Osteoblast (primary cell): ENCODE measurements around the gene ATP2A2. TPM values are rescaled to one million over a fixed set of nuclear protein-coding genes. Genes with fewer than 3 reads are reported as not detected.
A peak's percentile ranks its signal among the peaks of the same experiment; 100 is the strongest.
"Not testable (repeated sequence)": the region's sequence is repeated elsewhere in the genome, so short reads cannot be mapped to it uniquely, and the experiment has no call there.

Experiments used
- DNase-seq: peaks from one replicate; pipeline ENCODE4 v3.0.0; 2011; ENCODE audit warnings: low spot score, mixed read lengths; ENCODE audit not compliant: insufficient read length; ENCODE audit errors: missing footprints
- H2AFZ ChIP-seq: 2 replicates; pipeline ENCODE4 v1.6.0; 2011; ENCODE audit warnings: mild to moderate bottlenecking, low read length
- H3K27ac ChIP-seq: 2 replicates; pipeline ENCODE4 v1.5.1; 2011; ENCODE audit warnings: mild to moderate bottlenecking, low read depth, low read length, moderate library complexity
- H3K27me3 ChIP-seq: 2 replicates; pipeline ENCODE4 v1.6.0; 2012; ENCODE audit warnings: mild to moderate bottlenecking, control low read depth, inconsistent platforms, low read length, moderate library complexity; ENCODE audit not compliant: insufficient read depth
- H3K36me3 ChIP-seq: 2 replicates; pipeline ENCODE4 v1.5.1; 2011; ENCODE audit warnings: mild to moderate bottlenecking, low read length, control low read depth, moderate library complexity; ENCODE audit not compliant: insufficient read depth
- H3K4me1 ChIP-seq: 2 replicates; pipeline ENCODE4 v1.5.1; 2011; ENCODE audit warnings: mild to moderate bottlenecking, low read length, control low read depth, moderate library complexity; ENCODE audit not compliant: insufficient read depth
- H3K4me2 ChIP-seq: 2 replicates; pipeline ENCODE4 v1.6.0; 2011; ENCODE audit warnings: mild to moderate bottlenecking, low read length; ENCODE audit not compliant: insufficient read depth
- H3K4me3 ChIP-seq: fragments of 200-600 bp; sonication (generic); 3 replicates; pipeline ENCODE4 v1.5.1; 2012; ENCODE audit warnings: mild to moderate bottlenecking, low read length, inconsistent platforms; ENCODE audit not compliant: insufficient read depth
- H3K79me2 ChIP-seq: 2 replicates; pipeline ENCODE4 v1.6.0; 2012; ENCODE audit warnings: mild to moderate bottlenecking, low read length, control low read depth, inconsistent platforms; ENCODE audit not compliant: insufficient read depth
- H3K9me3 ChIP-seq: 2 replicates; pipeline ENCODE4 v1.5.1; 2011; ENCODE audit warnings: low read depth, low read length, control low read depth
- H4K20me1 ChIP-seq: 2 replicates; pipeline ENCODE4 v1.6.0; 2012; ENCODE audit warnings: mild to moderate bottlenecking, low read length, control low read depth; ENCODE audit not compliant: insufficient read depth
- CTCF ChIP-seq: IDR thresholded peaks from 2 replicates; pipeline ENCODE4 v1.5.1; 2011; ENCODE audit warnings: mild to moderate bottlenecking, low read depth, low read length, moderate library complexity; ENCODE audit errors: extremely low read depth
- total RNA-seq: library from RNA; depleted of rRNA; stranded (reverse); fragments of >200 nt; gene quantifications from 2 replicates; pipeline ENCODE4 v1.2.3, GENCODE V29; 2012

ATP2A2 gene
- total RNA-seq, 1 donor: 107 TPM

GRCh38 chr12:110353211-110353965 lies 72.3 kb downstream of the ATP2A2 start:
- Histone ChIP-seq H3K27ac (no peak overlapping the region), H3K36me3 (peaks cover 32% of the 10 kb centered on the region), H3K4me3 (no peak overlapping the region), H4K20me1 (peaks cover 19% of the 10 kb centered on the region), H3K79me2 (no peaks in the 10 kb centered on the region), H2AFZ (no peak overlapping the region), H3K9me3 (no peaks in the 10 kb centered on the region), H3K4me2 (no peak overlapping the region), H3K27me3 (no peaks in the 10 kb centered on the region), H3K4me1 (no peaks in the 10 kb centered on the region)
- no peak for DNase-seq
- no peak for TF ChIP-seq CTCF

GRCh38 chr12:110354172-110354780 lies 73.2 kb downstream of the ATP2A2 start:
- TF ChIP-seq CTCF: no peak
- Histone ChIP-seq H3K27ac (no peak overlapping the region), H3K4me2 (no peak overlapping the region), H4K20me1 (peaks cover 11% of the 10 kb centered on the region), H3K4me1 (no peaks in the 10 kb centered on the region), H3K4me3 (no peak overlapping the region), H3K9me3 (no peaks in the 10 kb centered on the region), H3K27me3 (no peaks in the 10 kb centered on the region), H3K79me2 (no peaks in the 10 kb centered on the region), H2AFZ (no peak overlapping the region), H3K36me3 (peaks cover 23% of the 10 kb centered on the region)
- DNase-seq: no peak

- peak; percentile 37 for TF ChIP-seq CTCF
- H3K4me3 ChIP-seq: no peak overlapping the region
- DNase-seq: no peak
- H3K36me3 ChIP-seq: peaks cover 15% of the 10 kb centered on the region
- H3K27me3 ChIP-seq: no peaks in the 10 kb centered on the region
- H2AFZ ChIP-seq: no peak overlapping the region
- no peaks in the 10 kb centered on the region for H3K4me1 ChIP-seq
- no peak overlapping the region for H3K27ac ChIP-seq
- H3K79me2 ChIP-seq: no peaks in the 10 kb centered on the region
- peaks cover 3% of the 10 kb centered on the region for H4K20me1 ChIP-seq
- H3K9me3 ChIP-seq: no peaks in the 10 kb centered on the region
- no peak overlapping the region for H3K4me2 ChIP-seq
These were observed 74.0 kb downstream of the ATP2A2 start for GRCh38 chr12:110355073-110355472.

- H3K27ac ChIP-seq, H3K27me3 ChIP-seq, H3K36me3 ChIP-seq, H3K4me3 ChIP-seq, H3K79me2 ChIP-seq, H3K9me3 ChIP-seq, DNase-seq, H3K4me2 ChIP-seq, H2AFZ ChIP-seq, H3K4me1 ChIP-seq, H4K20me1 ChIP-seq: not testable (repeated sequence)
- peak; percentile 25 for TF ChIP-seq CTCF
These were observed 77.5 kb downstream of the ATP2A2 start for GRCh38 chr12:110358384-110359097.
